H1 (cell line): ENCODE data around the gene SPEF2. TPM values are rescaled to one million over a fixed set of nuclear protein-coding genes. Genes with fewer than 3 reads are reported as not detected.

ENCODE experiments used
- CTCF ChIA-PET: fragments of 300-600 bp; sonication (Branson Sonifier 250); formaldehyde crosslinking; loops from one replicate; lab custom pipeline; 2021; ENCODE audit not compliant: partially characterized antibody; lab: Charles Lee
- POLR2A ChIA-PET: fragments of 300-600 bp; sonication (Branson Sonifier 250); formaldehyde crosslinking; loops from one replicate; lab custom pipeline; 2021; ENCODE audit warnings: inconsistent platforms; ENCODE audit not compliant: partially characterized antibody; lab: Charles Lee
- DNase-seq, 2 experiments: peaks; one replicate each; pipeline versions ENCODE4 v3.0.0 to v3.0.0-alpha.2; 2010 to 2022; ENCODE audit warnings: low spot score in 2 of 2, low read depth in 1 of 2, mixed read lengths in 1 of 2
- FAIRE-seq: peaks from 2 replicates; lab custom pipeline; 2011; peaks lifted over from hg19 to GRCh38; lab: Jason Lieb, UNC
- H2AFZ ChIP-seq: 2 replicates; pipeline ENCODE4 v1.8.1; 2012; ENCODE audit warnings: low read length, inconsistent platforms
- H2AK5ac ChIP-seq: 2 replicates; pipeline ENCODE4 v1.6.1; 2013; ENCODE audit warnings: low read depth, low read length
- H2BK120ac ChIP-seq: replicated peaks from 2 replicates; pipeline ENCODE3; 2013; ENCODE audit warnings: low read depth, low read length, inconsistent platforms
- H2BK12ac ChIP-seq: 2 replicates; pipeline ENCODE4 v1.6.1; 2013; ENCODE audit warnings: low read depth, low read length
- H2BK15ac ChIP-seq: 2 replicates; pipeline ENCODE4 v1.6.1; 2013; ENCODE audit warnings: low read length
- H2BK20ac ChIP-seq: 2 replicates; pipeline ENCODE4 v1.6.1; 2013; ENCODE audit warnings: low read length
- H2BK5ac ChIP-seq: 2 replicates; pipeline ENCODE4 v1.6.1; 2013; ENCODE audit warnings: low read depth, low read length
- H3K14ac ChIP-seq: 2 replicates; pipeline ENCODE4 v1.6.1; 2013; ENCODE audit warnings: inconsistent platforms; ENCODE audit not compliant: insufficient read length
- H3K18ac ChIP-seq: 2 replicates; pipeline ENCODE4 v1.6.1; 2013; ENCODE audit warnings: low read length; ENCODE audit errors: extremely low read depth
- H3K23ac ChIP-seq: 2 replicates; pipeline ENCODE4 v1.6.1; 2013; ENCODE audit warnings: inconsistent platforms; ENCODE audit not compliant: insufficient read length
- H3K23me2 ChIP-seq: 2 replicates; pipeline ENCODE4 v1.6.1; 2013; ENCODE audit warnings: low read depth, low read length
- H3K27ac ChIP-seq: 2 replicates; pipeline ENCODE4 v1.6.1; 2011; ENCODE audit warnings: low read depth, low read length, inconsistent platforms
- H3K27me3 ChIP-seq, 4 experiments: replicated peaks in 1 of 4; 1 replicate in 1 of 4; 2 replicates in 3 of 4; pipeline versions ENCODE4 v1.6.1 to v1.8.1; 2011 to 2013; ENCODE audit warnings: low read length in 3 of 4, mild to moderate bottlenecking in 3 of 4, inconsistent platforms in 2 of 4, mixed read lengths in 2 of 4, moderate library complexity in 1 of 4; ENCODE audit not compliant: control insufficient read depth in 3 of 4, insufficient read depth in 3 of 4; ENCODE audit errors: extremely low read depth in 1 of 4
- H3K36me3 ChIP-seq, 4 experiments: 2 replicates each; pipeline versions ENCODE4 v1.6.1 to v1.8.1; 2011 to 2013; ENCODE audit warnings: mild to moderate bottlenecking in 4 of 4, low read length in 3 of 4, moderate library complexity in 2 of 4, control low read depth in 1 of 4, inconsistent platforms in 1 of 4; ENCODE audit not compliant: insufficient read depth in 4 of 4, control insufficient read depth in 2 of 4
- H3K4ac ChIP-seq: replicated peaks from 2 replicates; pipeline ENCODE3; 2013; ENCODE audit warnings: low read length, low read depth, mixed read lengths, inconsistent platforms; ENCODE audit not compliant: insufficient read length
- H3K4me1 ChIP-seq, 4 experiments: replicated peaks in 1 of 4; 1 replicate in 1 of 4; 2 replicates in 3 of 4; pipeline versions ENCODE4 v1.6.1 to v1.8.1; 2011 to 2013; ENCODE audit warnings: low read length in 3 of 4, inconsistent platforms in 2 of 4, mixed read lengths in 1 of 4; ENCODE audit not compliant: insufficient read depth in 4 of 4, control insufficient read depth in 3 of 4
- H3K4me2 ChIP-seq, 2 experiments: 2 replicates each; pipeline versions ENCODE4 v1.6.1 to v1.8.1; 2011 to 2013; ENCODE audit warnings: low read depth in 2 of 2, low read length in 2 of 2, control low read depth in 1 of 2, inconsistent platforms in 1 of 2, mild to moderate bottlenecking in 1 of 2; ENCODE audit not compliant: insufficient read depth in 1 of 2
- H3K4me3 ChIP-seq, 4 experiments: fragments of 200-600, 300-600 bp in 1 of 4; sonication (generic), shearing (Covaris generic), sonication (Bioruptor Twin) in 1 of 4; 2 replicates each; pipeline versions ENCODE4 v1.5.1 to v1.8.1; 2011 to 2016; ENCODE audit warnings: low read length in 4 of 4, low read depth in 3 of 4, control low read depth in 2 of 4, inconsistent platforms in 2 of 4, mild to moderate bottlenecking in 2 of 4, mixed read lengths in 1 of 4, moderate library complexity in 1 of 4; ENCODE audit not compliant: insufficient read depth in 2 of 4; ENCODE audit errors: extremely low read depth in 1 of 4
- H3K56ac ChIP-seq: replicated peaks from 2 replicates; pipeline ENCODE3; 2013; ENCODE audit warnings: low read depth, mild to moderate bottlenecking, mixed read lengths, low read length, inconsistent platforms; ENCODE audit not compliant: insufficient read length
- H3K79me1 ChIP-seq: 2 replicates; pipeline ENCODE4 v1.6.1; 2013; ENCODE audit warnings: low read depth, low read length, control low read depth
- H3K79me2 ChIP-seq, 2 experiments: 2 replicates each; pipeline versions ENCODE4 v1.6.1 to v1.8.1; 2012 to 2013; ENCODE audit warnings: low read length in 2 of 2, mild to moderate bottlenecking in 2 of 2, inconsistent platforms in 1 of 2; ENCODE audit not compliant: insufficient read depth in 2 of 2, control insufficient read depth in 1 of 2
- H3K9ac ChIP-seq, 4 experiments: replicated peaks in 1 of 4; 1 replicate in 1 of 4; 2 replicates in 3 of 4; pipeline versions ENCODE4 v1.6.1 to v1.8.1; 2011 to 2013; ENCODE audit warnings: low read depth in 3 of 4, low read length in 3 of 4, control low read depth in 2 of 4, mild to moderate bottlenecking in 2 of 4, moderate library complexity in 2 of 4, inconsistent platforms in 1 of 4; ENCODE audit errors: extremely low read depth in 1 of 4
- H3K9me3 ChIP-seq, 2 experiments: 2 replicates each; pipeline versions ENCODE4 v1.6.1 to v1.8.1; 2012 to 2013; ENCODE audit warnings: mild to moderate bottlenecking in 2 of 2, moderate library complexity in 2 of 2, control low read depth in 1 of 2, inconsistent platforms in 1 of 2, low read depth in 1 of 2, low read length in 1 of 2, mixed read lengths in 1 of 2; ENCODE audit not compliant: insufficient read depth in 2 of 2
- H4K20me1 ChIP-seq, 2 experiments: replicated peaks in 1 of 2; 2 replicates each; pipeline versions ENCODE3 to v1.8.1; 2011 to 2013; ENCODE audit warnings: inconsistent platforms in 2 of 2, low read length in 2 of 2, mild to moderate bottlenecking in 1 of 2; ENCODE audit not compliant: insufficient read depth in 2 of 2, control insufficient read depth in 1 of 2
- H4K5ac ChIP-seq: 2 replicates; pipeline ENCODE4 v1.6.1; 2013; ENCODE audit warnings: low read length, low read depth, mixed read lengths, inconsistent platforms; ENCODE audit not compliant: insufficient read length
- H4K8ac ChIP-seq: 2 replicates; pipeline ENCODE4 v1.8.0; 2013; ENCODE audit warnings: mild to moderate bottlenecking, moderate library complexity, low read length, inconsistent platforms; ENCODE audit not compliant: insufficient read depth; ENCODE audit errors: extremely low read depth
- H4K91ac ChIP-seq: replicated peaks from 2 replicates; pipeline ENCODE3; 2013; ENCODE audit warnings: low read length, mixed read lengths, inconsistent platforms; ENCODE audit not compliant: insufficient read length
- ASH2L ChIP-seq: fragments of 200-600, 300-600 bp; sonication (generic); IDR thresholded peaks from one replicate; pipeline ENCODE4 v1.7.1; 2017; ENCODE audit warnings: low read length
- BRCA1 ChIP-seq: IDR thresholded peaks from 2 replicates; pipeline ENCODE4 v1.6.1; 2012; ENCODE audit warnings: low read depth, low read length, improper control_type of control experiment
- CBX8 ChIP-seq: fragments of 300-800, 300-1000 bp; sonication (generic); IDR thresholded peaks from 2 replicates; pipeline ENCODE4 v1.7.1; 2016; ENCODE audit warnings: low read depth, low read length, borderline replicate concordance
- CEBPB ChIP-seq: IDR thresholded peaks from 2 replicates; pipeline ENCODE4 v1.6.1; 2012; ENCODE audit warnings: low read depth, low read length
- CHD1 ChIP-seq: IDR thresholded peaks from 2 replicates; pipeline ENCODE4 v1.6.1; 2012; ENCODE audit warnings: low read depth, low read length, improper control_type of control experiment
- CTCF ChIP-seq, 3 experiments: IDR thresholded peaks; 1 replicate in 2 of 3; 2 replicates in 1 of 3; pipeline versions ENCODE4 v1.5.1 to v1.6.1; 2011; ENCODE audit warnings: low read length in 3 of 3, mild to moderate bottlenecking in 3 of 3, inconsistent platforms in 2 of 3, low read depth in 1 of 3, moderate library complexity in 1 of 3; ENCODE audit not compliant: insufficient read depth in 1 of 3; ENCODE audit errors: control extremely low read depth in 1 of 3
- EP300 ChIP-seq, 2 experiments: IDR thresholded peaks; 1 replicate in 1 of 2; 2 replicates in 1 of 2; pipeline ENCODE4 v1.6.1; 2011 to 2012; ENCODE audit warnings: low read depth in 2 of 2, low read length in 2 of 2, mild to moderate bottlenecking in 2 of 2, borderline replicate concordance in 1 of 2, inconsistent platforms in 1 of 2, moderate library complexity in 1 of 2
- HDAC2 ChIP-seq, 2 experiments: fragments of 300-600 bp in 1 of 2; sonication (generic) in 1 of 2; IDR thresholded peaks; 2 replicates each; pipeline ENCODE4 v1.6.1; 2011 to 2012; ENCODE audit warnings: low read depth in 2 of 2, low read length in 2 of 2, mild to moderate bottlenecking in 2 of 2, moderate library complexity in 2 of 2, borderline replicate concordance in 1 of 2, inconsistent platforms in 1 of 2
- JUND ChIP-seq: IDR thresholded peaks from 2 replicates; pipeline ENCODE4 v1.6.1; 2011; ENCODE audit warnings: mild to moderate bottlenecking, improper control_type of control experiment, low read length
- KDM5A ChIP-seq: fragments of 200-600 bp; IDR thresholded peaks from 2 replicates; pipeline ENCODE4 v1.7.1; 2012; ENCODE audit warnings: mild to moderate bottlenecking, low read length, inconsistent platforms, mixed read lengths
- POU5F1 ChIP-seq: IDR thresholded peaks from 2 replicates; pipeline ENCODE4 v1.6.1; 2011; ENCODE audit warnings: low read depth, mild to moderate bottlenecking, low read length, moderate library complexity
- SIN3A ChIP-seq, 2 experiments: IDR thresholded peaks in 1 of 2; conservative IDR thresholded peaks in 1 of 2; 2 replicates each; pipeline ENCODE4 v1.6.1; 2011 to 2012; ENCODE audit warnings: low read length in 2 of 2, improper control_type of control experiment in 1 of 2, low read depth in 1 of 2, mild to moderate bottlenecking in 1 of 2
- whole genome bisulfite sequencing, 2 experiments: shearing (Covaris generic) in 1 of 2; methylation state at CpG; one replicate each; pipeline versions ENCODE4 v1.1.6 to v1.1.7; 2013 to 2015; ENCODE audit warnings: low lambda C conversion rate in 2 of 2, mixed read lengths in 2 of 2, inconsistent platforms in 1 of 2, low coverage in 1 of 2, missing lambda C conversion rate in 1 of 2; ENCODE audit not compliant: insufficient replicate concordance in 2 of 2, insufficient coverage in 1 of 2, insufficient read length in 1 of 2; ENCODE audit errors: extremely low coverage in 1 of 2, missing lambda C conversion rate in 1 of 2; 5-methylcytosine and 5-hydroxymethylcytosine counted together
- polyA plus RNA-seq, 7 experiments: library from polyadenylated mRNA; depleted of rRNA in 3 of 7; stranded (reverse) in 5 of 7; unstranded in 2 of 7; fragments of >200 nt in 5 of 7; fragments of 200-250 nt in 2 of 7; gene quantifications; 1 replicate in 5 of 7; 2 replicates in 1 of 7; 4 replicates in 1 of 7; pipeline versions ENCODE4 v1.2.1 to v1.2.3, GENCODE V29; 2011 to 2013; ENCODE audit warnings: missing spikeins in 2 of 7, mixed read lengths in 2 of 7
- total RNA-seq: library from RNA; stranded (reverse); fragmentation: NEBNext Ultra II Directional; extraction: Animal tissue kit (Norgen Biotek cat#: 25700); gene quantifications from 2 replicates; pipeline ENCODE4 v1.2.1, GENCODE V29; 2021

Gene SPEF2
- total and polyA plus RNA-seq, 2 of the 8 experiments (the other 6 are each of a cell fraction or from before 2014, with no cell fraction given) = 0.14 to 0.73 TPM

- no peak overlapping the region for H2AFZ ChIP-seq
- WGBS, 2 experiments = 88% methylated on average over 1 of the region's 1 CpG; no CpG with 5 or more reads in 1 of the 2 experiments
- H3K23ac ChIP-seq = no peak overlapping the region
- H4K8ac ChIP-seq = no peak overlapping the region
- H2BK12ac ChIP-seq = no peak overlapping the region
- no peak overlapping the region for H3K4me3 ChIP-seq
- no peak overlapping the region for H2AK5ac ChIP-seq
- no peak overlapping the region for H3K27ac ChIP-seq
- H3K4me1 ChIP-seq = no peaks in the 10 kb centered on the region
- H3K36me3 ChIP-seq = no peaks in the 10 kb centered on the region; a peak in 1 of 8 replicates
- H3K14ac ChIP-seq = no peak overlapping the region
- no peak overlapping the region for H2BK120ac ChIP-seq
- no peak overlapping the region for H2BK15ac ChIP-seq
- no peaks in the 10 kb centered on the region for H3K79me1 ChIP-seq
- ChIA-PET CTCF (interaction anchor here (0.8 to 1.8 kb wide), 3 partner anchors 25 to 300 kb away, joined by 3 to 6 read pairs (median 3); no protein-coding TSS in a partner anchor), POLR2A (no interaction called here)
- H3K18ac ChIP-seq = no peak overlapping the region
- no peak overlapping the region for H4K91ac ChIP-seq
- H3K23me2 ChIP-seq = no peaks in the 10 kb centered on the region
- H3K9ac ChIP-seq = no peak overlapping the region
- no peak overlapping the region for H3K4me2 ChIP-seq
- no peaks in the 10 kb centered on the region for H3K27me3 ChIP-seq
- no peak overlapping the region for H4K5ac ChIP-seq
- H3K4ac ChIP-seq = no peak overlapping the region
- H2BK20ac ChIP-seq = no peak overlapping the region
- no peak overlapping the region for H2BK5ac ChIP-seq
- DNase-seq = no peak
- H3K56ac ChIP-seq = no peak overlapping the region
- H3K79me2 ChIP-seq = no peaks in the 10 kb centered on the region
- FAIRE-seq = no peak
- H3K9me3 ChIP-seq = no peaks in the 10 kb centered on the region
- no peaks in the 10 kb centered on the region for H4K20me1 ChIP-seq
- TF ChIP-seq CBX8 = no peak
- TF ChIP-seq CHD1 = no peak
- TF ChIP-seq ASH2L = no peak
- no peak for TF ChIP-seq JUND
- TF ChIP-seq CTCF (IDR thresholded peaks at IDR 0.05; ENCODE audit: control extremely low read depth in 1 of 3, insufficient read depth in 1 of 3, low read depth in 1 of 3, low read length in 3 of 3) = no peak
- no peak for TF ChIP-seq POU5F1
- no peak for TF ChIP-seq HDAC2 (IDR thresholded peaks at IDR 0.05; ENCODE audit: borderline replicate concordance in 1 of 2, low read depth in 2 of 2, low read length in 2 of 2)
- no peak for TF ChIP-seq CEBPB
- no peak for TF ChIP-seq SIN3A (conservative IDR thresholded peaks at IDR 0.05 in 1 of 2, IDR thresholded peaks at IDR 0.05 in 1 of 2; ENCODE audit: low read depth in 1 of 2, low read length in 2 of 2)
- TF ChIP-seq KDM5A = no peak
- no peak for TF ChIP-seq EP300 (IDR thresholded peaks at IDR 0.05; ENCODE audit: borderline replicate concordance in 1 of 2, low read depth in 2 of 2, low read length in 2 of 2)
- TF ChIP-seq BRCA1 = no peak
Observed at GRCh38 chr5:35626553-35626952, 8.9 kb downstream of the SPEF2 start.
